HG03045 (cell line): ENCODE measurements around the gene GDPD2.
A peak's percentile ranks its signal among the peaks of the same experiment; 100 is the strongest.
"Not testable (repeated sequence)": the region's sequence is repeated elsewhere in the genome, so short reads cannot be mapped to it uniquely, and the experiment has no call there.

Experiments used
- ATAC-seq: cut with Tn5 transposase; IDR thresholded peaks from one replicate; pipeline ENCODE4 v1.9.1; 2021; ENCODE audit warnings: mild to moderate bottlenecking, moderate library complexity; ENCODE audit not compliant: unreplicated experiment

The GDPD2 gene

GRCh38 chrX:70422851-70423341 is at the start of gene GDPD2:
TSS of gene GDPD2 (plus strand) at chrX:70423314. CDS start at chrX:70424985, 1,671 bp downstream.
- no peak for ATAC-seq

- ATAC-seq, result no peak
These were observed 36.9 kb upstream of the GDPD2 start for GRCh38 chrX:70386235-70386634.

GRCh38 chrX:70398899-70399298 is 24.2 kb upstream of the GDPD2 start:
- no peak for ATAC-seq

GRCh38 chrX:70400181-70400580 is 22.9 kb upstream of the GDPD2 start:
- ATAC-seq, result not testable (repeated sequence)

- ATAC-seq, result no peak
These were observed 20.4 kb upstream of the GDPD2 start for GRCh38 chrX:70402721-70403120.

- no peak for ATAC-seq
These were observed 18.1 kb upstream of the GDPD2 start for GRCh38 chrX:70405003-70405402.

GRCh38 chrX:70410921-70411320 is 12.2 kb upstream of the GDPD2 start:
- no peak for ATAC-seq

GRCh38 chrX:70411475-70411874 is 11.6 kb upstream of the GDPD2 start:
- no peak for ATAC-seq

GRCh38 chrX:70421618-70422017 is 1.5 kb upstream of the GDPD2 start:
- ATAC-seq, result no peak

- ATAC-seq, result no peak
These were observed 992 bp downstream of the GDPD2 start for GRCh38 chrX:70423936-70424675.

- ATAC-seq, result no peak
These were observed 1.7 kb downstream of the GDPD2 start for GRCh38 chrX:70424801-70425200.

- no peak for ATAC-seq
These were observed 3.5 kb downstream of the GDPD2 start for GRCh38 chrX:70426286-70427278.

- no peak for ATAC-seq
These were observed 4.3 kb downstream of the GDPD2 start for GRCh38 chrX:70427365-70427764.

GRCh38 chrX:70429759-70430158 is 6.6 kb downstream of the GDPD2 start:
- no peak for ATAC-seq

GRCh38 chrX:70432936-70433847 is 10.1 kb downstream of the GDPD2 start:
- no peak for ATAC-seq

- ATAC-seq, result peak; percentile 69
These were observed 10.8 kb downstream of the GDPD2 start for GRCh38 chrX:70433848-70434351.

- ATAC-seq, result peak; percentile 67
These were observed 11.3 kb downstream of the GDPD2 start for GRCh38 chrX:70434352-70434866.

GRCh38 chrX:70434914-70435586 is 11.9 kb downstream of the GDPD2 start:
- no peak for ATAC-seq

GRCh38 chrX:70436343-70436742 is 13.2 kb downstream of the GDPD2 start:
- ATAC-seq, result no peak

- ATAC-seq, result no peak
These were observed 13.9 kb downstream of the GDPD2 start for GRCh38 chrX:70437011-70437410.
